HG03196 (cell line): ENCODE measurements around the gene ACYP2.
"Not testable (repeated sequence)": the region's sequence is repeated elsewhere in the genome, so short reads cannot be mapped to it uniquely, and the experiment has no call there.

Experiments used
- ATAC-seq: cut with Tn5 transposase; IDR thresholded peaks from one replicate; pipeline ENCODE4 v1.9.1; 2021; ENCODE audit not compliant: unreplicated experiment

ACYP2 gene

GRCh38 chr2:54262015-54262765, 146.8 kb downstream of the ACYP2 start:
- ATAC-seq = no peak

- not testable (repeated sequence) for ATAC-seq
Measured at GRCh38 chr2:54265081-54265480, 149.7 kb downstream of the ACYP2 start.

GRCh38 chr2:54267577-54267976, 152.2 kb downstream of the ACYP2 start:
- ATAC-seq = no peak

GRCh38 chr2:54271189-54271588, 155.8 kb downstream of the ACYP2 start:
- ATAC-seq = no peak

- peak; percentile 96 for ATAC-seq
Measured at GRCh38 chr2:54271843-54272627, 156.6 kb downstream of the ACYP2 start.

- no peak for ATAC-seq
Measured at GRCh38 chr2:54274781-54275242, 159.4 kb downstream of the ACYP2 start.

- ATAC-seq = no peak
Measured at GRCh38 chr2:54275541-54275940, 160.1 kb downstream of the ACYP2 start.

GRCh38 chr2:54279385-54279784, 164.0 kb downstream of the ACYP2 start:
- ATAC-seq = no peak

GRCh38 chr2:54284826-54285225, 169.4 kb downstream of the ACYP2 start:
- no peak for ATAC-seq

GRCh38 chr2:54285451-54285850, 170.0 kb downstream of the ACYP2 start:
- no peak for ATAC-seq

- ATAC-seq = no peak
Measured at GRCh38 chr2:54287532-54287931, 172.1 kb downstream of the ACYP2 start.

- no peak for ATAC-seq
Measured at GRCh38 chr2:54289917-54290316, 174.5 kb downstream of the ACYP2 start.

- ATAC-seq = no peak
Measured at GRCh38 chr2:54290356-54291025, 175.1 kb downstream of the ACYP2 start.

- not testable (repeated sequence) for ATAC-seq
Measured at GRCh38 chr2:54294665-54295064, 179.2 kb downstream of the ACYP2 start.

- ATAC-seq = no peak
Measured at GRCh38 chr2:54295911-54296310, 180.5 kb downstream of the ACYP2 start.

- no peak for ATAC-seq
Measured at GRCh38 chr2:54298514-54298913, 183.1 kb downstream of the ACYP2 start.

- no peak for ATAC-seq
Measured at GRCh38 chr2:54303631-54304030, 188.2 kb downstream of the ACYP2 start.

- no peak for ATAC-seq
Measured at GRCh38 chr2:54306556-54306955, 191.1 kb downstream of the ACYP2 start.

- no peak for ATAC-seq
Measured at GRCh38 chr2:54308186-54308585, 192.8 kb downstream of the ACYP2 start.

- ATAC-seq = no peak
Measured at GRCh38 chr2:54308782-54309181, 193.4 kb downstream of the ACYP2 start.

- no peak for ATAC-seq
Measured at GRCh38 chr2:54310311-54310710, 194.9 kb downstream of the ACYP2 start.

- ATAC-seq = no peak
Measured at GRCh38 chr2:54310961-54311360, 195.5 kb downstream of the ACYP2 start.
